ENCODE measurements around the gene SLC9A5. TPM values are rescaled to one million over a fixed set of nuclear protein-coding genes. Genes with fewer than 3 reads are reported as not detected.
A peak's percentile ranks its signal among the peaks of the same experiment; 100 is the strongest.

Gene SLC9A5
- total and polyA plus RNA-seq, 9 of the 15 experiments (the other 6 are each of a cell fraction or from before 2014, with no cell fraction given): 0.06 to 3.1 (median 1.2) TPM

DNA sequence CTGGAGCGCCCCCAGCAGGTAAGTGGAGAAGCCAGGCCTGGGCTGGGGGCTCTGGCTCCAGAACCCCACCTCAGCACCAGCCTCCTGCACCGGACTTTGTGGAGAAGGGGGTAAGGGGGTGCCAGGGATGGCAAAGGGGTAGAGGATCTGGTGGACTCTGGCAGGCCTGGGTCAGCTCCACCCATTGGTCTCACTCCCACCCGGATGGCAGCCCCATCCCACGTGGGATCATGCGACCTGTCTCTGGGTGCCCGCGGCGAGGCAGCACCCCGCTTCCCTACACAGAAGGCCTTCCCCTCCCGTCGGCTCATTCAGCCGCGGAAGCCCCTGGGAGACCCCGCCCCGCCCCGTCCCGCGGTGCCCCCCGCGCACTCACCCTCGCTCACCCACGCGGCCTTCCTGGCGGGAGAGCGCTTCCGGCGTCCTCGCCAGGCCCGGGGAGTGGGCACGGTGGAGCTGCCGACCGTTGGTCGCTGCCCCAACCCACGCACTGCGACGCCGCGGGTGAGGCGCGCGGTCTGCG lies 30.1 kb downstream of the SLC9A5 start (continued):
- TF ChIP-seq MYBL2 (IDR thresholded peaks at IDR 0.05; ENCODE audit: low read depth) (no peak), MYBL2 (CRISPR knock-in tag; IDR thresholded peaks at IDR 0.05; ENCODE audit: borderline replicate concordance) (no peak), GABPA (tag; conservative IDR thresholded peaks at IDR 0.05; ENCODE audit: low read depth) (peak; percentile 81), ZNF512 (tag; IDR thresholded peaks at IDR 0.05) (no peak), ZNF263 (CRISPR knock-in tag; IDR thresholded peaks at IDR 0.05; ENCODE audit: borderline replicate concordance) (no peak; the same call in 1 of the 2 replicates), MEIS2 (IDR thresholded peaks at IDR 0.05; ENCODE audit: partially characterized antibody) (no peak), PATZ1 (CRISPR knock-in tag; IDR thresholded peaks at IDR 0.05; ENCODE audit: borderline replicate concordance) (no peak), ETV1 (tag; conservative IDR thresholded peaks at IDR 0.05; ENCODE audit: low read depth) (peak; percentile 59; the same call in 1 of the 2 replicates), CXXC5 (CRISPR knock-in tag; IDR thresholded peaks at IDR 0.05) (no peak), MEF2D (tag; conservative IDR thresholded peaks at IDR 0.05; ENCODE audit: low read depth) (no peak), NR2C2 (CRISPR knock-in tag; IDR thresholded peaks at IDR 0.05) (no peak), NR2C2 (tag; IDR thresholded peaks at IDR 0.05) (peak; percentile 65), ETV6 (IDR thresholded peaks at IDR 0.05; ENCODE audit: borderline replicate concordance in 1 of 2, low read depth in 2 of 2, low read length in 1 of 2) (no peak), ETV6 (CRISPR knock-in tag; IDR thresholded peaks at IDR 0.05; ENCODE audit: borderline replicate concordance) (no peak), DLX4 (CRISPR knock-in tag; IDR thresholded peaks at IDR 0.05) (no peak), TCFL5 (CRISPR knock-in tag; conservative IDR thresholded peaks at IDR 0.05) (no peak), EZH2 (IDR thresholded peaks at IDR 0.05; ENCODE audit: borderline replicate concordance, low read depth, low read length) (no peak), SRSF9 (IDR thresholded peaks at IDR 0.05; ENCODE audit: borderline replicate concordance, low read depth, low read length) (no peak), ZNF551 (CRISPR knock-in tag; IDR thresholded peaks at IDR 0.05) (no peak), ZNF740 (CRISPR knock-in tag; IDR thresholded peaks at IDR 0.05) (no peak), ZNF740 (tag; IDR thresholded peaks at IDR 0.05) (no peak), ZNF217 (CRISPR knock-in tag; IDR thresholded peaks at IDR 0.05) (no peak), TRIM28 (IDR thresholded peaks at IDR 0.05) (no peak), TRIM24 (IDR thresholded peaks at IDR 0.05) (no peak)
- TF ChIP-seq, protein P1, sequence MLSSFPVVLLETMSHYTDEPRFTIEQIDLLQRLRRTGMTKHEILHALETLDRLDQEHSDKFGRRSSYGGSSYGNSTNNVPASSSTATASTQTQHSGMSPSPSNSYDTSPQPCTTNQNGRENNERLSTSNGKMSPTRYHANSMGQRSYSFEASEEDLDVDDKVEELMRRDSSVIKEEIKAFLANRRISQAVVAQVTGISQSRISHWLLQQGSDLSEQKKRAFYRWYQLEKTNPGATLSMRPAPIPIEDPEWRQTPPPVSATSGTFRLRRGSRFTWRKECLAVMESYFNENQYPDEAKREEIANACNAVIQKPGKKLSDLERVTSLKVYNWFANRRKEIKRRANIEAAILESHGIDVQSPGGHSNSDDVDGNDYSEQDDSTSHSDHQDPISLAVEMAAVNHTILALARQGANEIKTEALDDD (IDR thresholded peaks at IDR 0.05): no peak

Data from K562 (cell line).